Measurements from ENCODE around the gene PDF. TPM values are rescaled to one million over a fixed set of nuclear protein-coding genes. Genes with fewer than 3 reads are reported as not detected.

The PDF gene
- total and polyA plus RNA-seq, 7 donors, result 6.5 to 18.6 (median 10.5) TPM; not detected in 1

GRCh38 chr16:69373019-69373418 lies 42.6 kb upstream of the PDF start:
- 27 to 60% methylated on average over 1 of the region's 1 CpG for WGBS, 2 donors
- Histone ChIP-seq H3K9me3 (no peaks in the 10 kb centered on the region), H3K4me3 (no peak overlapping the region), H3K27ac (no peak overlapping the region), H3K27me3 (no peaks in the 10 kb centered on the region), H3K36me3 (peaks cover 7 to 72% (median 30%) of the 10 kb centered on the region in 4 donors), H3K4me1 (no peaks in the 10 kb centered on the region)
- intact Hi-C loops (cut with DNase I), result no loop called here
- no peak for TF ChIP-seq POLR2A (IDR thresholded peaks at IDR 0.05)
- TF ChIP-seq CTCF (IDR thresholded peaks at IDR 0.05), result no peak
- no peak for TF ChIP-seq POLR2AphosphoS5 (IDR thresholded peaks at IDR 0.05)
- TF ChIP-seq EP300 (IDR thresholded peaks at IDR 0.05), result no peak
- no peak for DNase-seq

- H3K4me3 ChIP-seq, result no peak overlapping the region
- no peaks in the 10 kb centered on the region for H3K4me1 ChIP-seq
- peaks cover 17 to 74% (median 37%) of the 10 kb centered on the region in 4 donors for H3K36me3 ChIP-seq
- 66 to 91% methylated on average over 2 of the region's 2 CpGs for WGBS, 2 donors
- H3K27me3 ChIP-seq, result no peaks in the 10 kb centered on the region
- no peak overlapping the region for H3K27ac ChIP-seq
- intact Hi-C loops (cut with DNase I), result no loop called here
- no peak for TF ChIP-seq CTCF (IDR thresholded peaks at IDR 0.05)
- TF ChIP-seq POLR2A (IDR thresholded peaks at IDR 0.05), result no peak
- no peak for TF ChIP-seq POLR2AphosphoS5 (IDR thresholded peaks at IDR 0.05)
- no peak for TF ChIP-seq EP300 (IDR thresholded peaks at IDR 0.05)
- DNase-seq, result no peak
- no peaks in the 10 kb centered on the region for H3K9me3 ChIP-seq
Observed at GRCh38 chr16:69371564-69371963, 41.2 kb upstream of the PDF start.

- H3K27ac ChIP-seq, result no peak overlapping the region
- TF ChIP-seq EP300 (IDR thresholded peaks at IDR 0.05), result no peak
- no peak for TF ChIP-seq POLR2AphosphoS5 (IDR thresholded peaks at IDR 0.05)
- no peak for TF ChIP-seq POLR2A (IDR thresholded peaks at IDR 0.05)
- TF ChIP-seq CTCF (IDR thresholded peaks at IDR 0.05), result no peak
- H3K4me1 ChIP-seq, result no peaks in the 10 kb centered on the region
- WGBS, 2 donors, result 91 to 94% methylated on average over 4 of the region's 4 CpGs
- no peak for DNase-seq
- H3K27me3 ChIP-seq, result no peaks in the 10 kb centered on the region
- H3K36me3 ChIP-seq, result peaks cover 27 to 98% (median 56%) of the 10 kb centered on the region in 4 donors
- intact Hi-C loops (cut with DNase I), result no loop called here
- H3K9me3 ChIP-seq, result no peaks in the 10 kb centered on the region
- H3K4me3 ChIP-seq, result no peak overlapping the region
Observed at GRCh38 chr16:69368866-69369265, 38.5 kb upstream of the PDF start.

GRCh38 chr16:69367980-69368379 lies 37.6 kb upstream of the PDF start:
- Histone ChIP-seq H3K36me3 (peaks cover 31 to 96% (median 56%) of the 10 kb centered on the region in 4 donors), H3K4me3 (no peak overlapping the region), H3K9me3 (no peaks in the 10 kb centered on the region), H3K27ac (no peak overlapping the region), H3K27me3 (no peaks in the 10 kb centered on the region), H3K4me1 (no peaks in the 10 kb centered on the region)
- 87 to 92% methylated on average over 7 of the region's 7 CpGs for WGBS, 2 donors
- intact Hi-C loops (cut with DNase I), result no loop called here
- no peak for DNase-seq
- TF ChIP-seq POLR2AphosphoS5 (IDR thresholded peaks at IDR 0.05) (no peak), POLR2A (IDR thresholded peaks at IDR 0.05) (no peak), EP300 (IDR thresholded peaks at IDR 0.05) (no peak), CTCF (IDR thresholded peaks at IDR 0.05) (no peak)

- TF ChIP-seq CTCF (IDR thresholded peaks at IDR 0.05) (no peak), POLR2AphosphoS5 (IDR thresholded peaks at IDR 0.05) (no peak), EP300 (IDR thresholded peaks at IDR 0.05) (no peak), POLR2A (IDR thresholded peaks at IDR 0.05) (no peak)
- Histone ChIP-seq H3K9me3 (no peaks in the 10 kb centered on the region), H3K27me3 (no peaks in the 10 kb centered on the region), H3K27ac (no peak overlapping the region), H3K4me3 (no peak overlapping the region), H3K4me1 (no peaks in the 10 kb centered on the region), H3K36me3 (peaks cover 31 to 80% (median 54%) of the 10 kb centered on the region in 4 donors)
- intact Hi-C loops (cut with DNase I), result no loop called here
- WGBS, 2 donors, result 92 to 93% methylated on average over 7 of the region's 7 CpGs
- DNase-seq, result no peak
Observed at GRCh38 chr16:69366431-69366830, 36.0 kb upstream of the PDF start.

Measured in sigmoid colon (tissue), 7 donors.